ENCODE measurements around the gene TMBIM4. TPM values are rescaled to one million over a fixed set of nuclear protein-coding genes. Genes with fewer than 3 reads are reported as not detected.
"Not testable (repeated sequence)": the region's sequence is repeated elsewhere in the genome, so short reads cannot be mapped to it uniquely, and the experiment has no call there.

TMBIM4 gene, protein sequence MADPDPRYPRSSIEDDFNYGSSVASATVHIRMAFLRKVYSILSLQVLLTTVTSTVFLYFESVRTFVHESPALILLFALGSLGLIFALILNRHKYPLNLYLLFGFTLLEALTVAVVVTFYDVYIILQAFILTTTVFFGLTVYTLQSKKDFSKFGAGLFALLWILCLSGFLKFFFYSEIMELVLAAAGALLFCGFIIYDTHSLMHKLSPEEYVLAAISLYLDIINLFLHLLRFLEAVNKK
- total RNA-seq (2021; ENCODE audit: unreplicated experiment) (115 TPM), Bru-seq, nascent RNA (percentile 90 among the genes with signal in this experiment), BruChase-seq, experiment 1, labeled RNA remaining after a 2-hour chase (percentile 89 among the genes with signal in this experiment), BruChase-seq, experiment 2, labeled RNA remaining after a 6-hour chase (percentile 92 among the genes with signal in this experiment)
- 170 TPM for polyA plus RNA-seq (2012; ENCODE audit: insufficient read length)
- long read RNA-seq, transcript TMBIM4-202 (7 exons, 2,952 nt), result major isoform, 144 of 155 reads
- long read RNA-seq, partial matches to known transcripts, result 0 of 155 reads
- long read RNA-seq, other reads (novel, unspliced or antisense), result 7 of 155 reads

DNA sequence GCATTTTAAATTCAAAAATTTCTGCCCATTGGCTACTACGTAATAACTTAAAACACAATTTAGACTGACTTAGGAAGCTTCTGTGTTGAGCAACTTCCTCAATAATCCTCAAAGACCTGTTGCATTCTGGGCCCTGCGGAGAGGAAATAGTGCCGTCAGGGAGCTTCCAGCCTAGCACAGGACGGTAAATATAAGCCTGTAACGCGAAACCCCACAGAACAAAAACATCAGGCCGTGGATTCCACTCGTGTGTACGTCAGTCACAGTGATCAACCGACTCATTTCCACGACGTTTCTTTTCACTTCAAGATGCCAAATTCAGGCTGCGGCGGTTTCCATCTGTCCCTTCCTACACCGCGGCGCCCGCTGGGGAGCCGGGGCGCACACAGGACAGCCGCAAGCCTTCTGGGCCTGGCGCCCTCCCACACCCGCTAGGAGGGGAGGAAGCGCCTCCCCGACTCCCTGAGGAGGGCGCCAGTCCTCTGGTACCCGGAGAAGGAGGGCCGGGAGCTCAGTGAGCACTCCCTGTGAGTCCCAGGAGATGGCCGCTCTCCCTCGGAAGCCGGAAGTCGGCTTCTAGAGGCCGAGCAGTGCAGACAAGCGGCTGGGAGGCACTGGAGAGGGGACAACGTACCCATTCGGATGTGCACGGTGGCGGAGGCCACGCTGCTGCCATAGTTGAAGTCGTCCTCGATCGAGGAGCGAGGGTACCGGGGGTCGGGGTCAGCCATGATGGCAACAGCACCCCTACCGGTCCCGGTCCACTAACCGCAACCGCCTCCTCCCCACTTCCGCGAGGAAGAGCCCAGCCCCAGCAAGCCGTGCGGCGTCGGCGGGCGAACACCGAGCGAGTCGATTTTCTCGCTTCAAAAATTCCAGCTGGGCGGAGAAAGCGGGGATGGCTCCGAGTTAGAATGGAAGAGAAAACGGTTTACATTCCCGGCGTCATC is at the start of gene TMBIM4:
Gene TMBIM4, minus strand, starts transcription at position 776 of the 950 bp plus-strand sequence. Its CDS starts 45 bp downstream, at position 731.
- intact Hi-C loops (cut with micrococcal nuclease; ENCODE audit: unreplicated experiment) (no loop called here), in situ Hi-C loops (cut with HindIII; ENCODE audit: low pct_unique_long_range_greater_than_20kb, low sequenced_read_pairs) (no loop called here)
- DNase-seq (ENCODE audit: low read depth, low spot score) (peak; percentile 70), ATAC-seq (peak; percentile 98)
- H3K27ac ChIP-seq (ENCODE audit: low read length), result peak within 1 kb of the TSS; percentile 97
- H3K36me3 ChIP-seq (ENCODE audit: control insufficient read depth, insufficient read depth, low read length), result peaks cover 6% of the 10 kb centered on the region; the same call in 1 of the 2 replicates
- H3K4me3 ChIP-seq (ENCODE audit: low read depth in 2 of 2, low read length in 2 of 2), result peak within 1 kb of the TSS; percentile 64 to 86
- BruUV-seq (replicated peaks), result TSS peak; percentile 94
- no peaks in the 10 kb centered on the region for H3K4me1 ChIP-seq (ENCODE audit: control insufficient read depth, insufficient read depth, low read length)
- peaks cover 7% of the 10 kb centered on the region; the same call in 1 of the 2 replicates for H3K9me3 ChIP-seq (ENCODE audit: control insufficient read depth, insufficient read depth, low read depth, low read length)
- ChIA-PET CTCF (interaction anchor here (0.6 to 1.4 kb wide), 3 partner anchors 24 to 1018 kb away, joined by 3 to 6 read pairs (median 3); no protein-coding TSS in a partner anchor), POLR2A (interaction anchor here (0.5 to 1.3 kb wide), 6 partner anchors 21 to 1527 kb away, joined by 3 to 7 read pairs (median 3); partner anchors contain the start of gene LLPH)
- no peaks in the 10 kb centered on the region for H3K27me3 ChIP-seq (ENCODE audit: control insufficient read depth, insufficient read depth, low read length)
- TF ChIP-seq REST (IDR thresholded peaks at IDR 0.05; ENCODE audit: insufficient read depth in 1 of 2, low read depth in 2 of 2, low read length in 1 of 2) (0 out of 4 replicates have a peak, but pooled peaks of 1 of the 2 experiments have one; percentile 4), SIN3A (IDR thresholded peaks at IDR 0.05; ENCODE audit: borderline replicate concordance, insufficient read depth, low read depth, low read length) (no peak), CTCF (IDR thresholded peaks at IDR 0.05) (peak; percentile 77), POLR2AphosphoS5 (IDR thresholded peaks at IDR 0.05; ENCODE audit: low read depth, low read length) (peak; percentile 82), TCF7L2 (IDR thresholded peaks at IDR 0.05; ENCODE audit: low read depth, low read length) (peak; percentile 49; the same call in 1 of the 2 replicates)

DNA sequence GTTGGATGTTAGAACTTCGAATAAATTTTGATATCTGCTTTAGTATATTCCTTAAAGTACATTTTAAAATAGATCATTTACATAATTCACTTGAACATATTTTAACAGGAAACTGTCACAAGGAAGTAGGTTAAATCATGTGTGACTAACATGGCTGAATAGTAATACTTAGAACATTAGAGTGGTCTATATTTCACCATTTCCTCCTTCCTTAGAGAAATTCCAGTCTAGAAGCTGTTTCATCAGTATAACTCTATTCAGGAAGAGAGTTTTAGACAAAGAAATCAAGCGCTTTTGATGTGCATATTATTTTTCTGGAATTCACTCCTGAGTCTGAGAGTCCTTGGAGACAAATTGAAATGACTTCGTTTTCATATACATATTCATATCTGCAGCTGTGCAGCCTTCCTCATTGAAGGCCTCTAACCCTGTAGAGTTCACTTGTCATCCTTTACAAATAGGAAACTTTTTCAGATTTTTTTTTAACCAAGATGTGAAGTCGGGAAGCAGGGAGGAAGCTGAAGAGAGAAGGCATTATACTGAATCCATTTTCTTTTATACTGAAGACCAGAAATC is 47.6 kb upstream of the TMBIM4 start:
- BruUV-seq (replicated peaks), result no TSS peak
- TF ChIP-seq TCF7L2 (IDR thresholded peaks at IDR 0.05; ENCODE audit: low read depth, low read length), result no peak
- CTCF ChIA-PET, result no interaction called here

DNA sequence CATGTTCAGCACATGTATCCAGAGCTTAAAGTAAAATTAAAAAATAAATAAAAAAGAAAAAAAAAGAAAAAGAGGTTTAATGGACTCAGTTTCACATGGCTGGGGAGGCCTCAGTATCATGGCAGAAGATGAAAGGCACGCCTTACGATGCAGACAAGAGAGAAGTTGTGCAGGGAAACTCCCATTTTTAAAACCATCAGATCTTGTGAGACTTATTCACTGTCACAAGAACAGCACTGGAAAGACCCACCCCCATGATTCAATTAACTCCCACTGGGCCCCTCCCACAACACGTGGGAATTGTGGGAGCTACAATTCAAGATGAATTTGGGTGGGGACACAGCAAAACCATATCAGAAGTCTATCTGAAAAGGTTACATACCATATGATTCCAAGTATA is 43.2 kb upstream of the TMBIM4 start:
- H3K4me3 ChIP-seq (ENCODE audit: low read depth in 2 of 2, low read length in 2 of 2); in situ Hi-C loops (cut with HindIII; ENCODE audit: low pct_unique_long_range_greater_than_20kb, low sequenced_read_pairs); H3K27ac ChIP-seq (ENCODE audit: low read length); ATAC-seq; H3K36me3 ChIP-seq (ENCODE audit: control insufficient read depth, insufficient read depth, low read length); DNase-seq (ENCODE audit: low read depth, low spot score); intact Hi-C loops (cut with micrococcal nuclease; ENCODE audit: unreplicated experiment); H3K27me3 ChIP-seq (ENCODE audit: control insufficient read depth, insufficient read depth, low read length); CTCF ChIA-PET; H3K9me3 ChIP-seq (ENCODE audit: control insufficient read depth, insufficient read depth, low read depth, low read length); H3K4me1 ChIP-seq (ENCODE audit: control insufficient read depth, insufficient read depth, low read length); BruUV-seq (replicated peaks): not testable (repeated sequence)
- POLR2A ChIA-PET, result interaction anchor here (0.6 kb wide), 1 partner anchor 23 kb away, joined by 3 read pairs; no protein-coding TSS in a partner anchor

More for the DNA sequence above, 47.6 kb upstream of the TMBIM4 start:
- no peaks in the 10 kb centered on the region for H3K27me3 ChIP-seq (ENCODE audit: control insufficient read depth, insufficient read depth, low read length)
- POLR2A ChIA-PET, result no interaction called here
- no peak overlapping the region for H3K4me3 ChIP-seq (ENCODE audit: low read depth in 2 of 2, low read length in 2 of 2)
- in situ Hi-C loops (cut with HindIII; ENCODE audit: low pct_unique_long_range_greater_than_20kb, low sequenced_read_pairs) (no loop called here), intact Hi-C loops (cut with micrococcal nuclease; ENCODE audit: unreplicated experiment) (no loop called here)
- no peaks in the 10 kb centered on the region for H3K36me3 ChIP-seq (ENCODE audit: control insufficient read depth, insufficient read depth, low read length)
- H3K4me1 ChIP-seq (ENCODE audit: control insufficient read depth, insufficient read depth, low read length), result no peaks in the 10 kb centered on the region
- no peak for DNase-seq (ENCODE audit: low read depth, low spot score)
- H3K27ac ChIP-seq (ENCODE audit: low read length), result no peak overlapping the region
- H3K9me3 ChIP-seq (ENCODE audit: control insufficient read depth, insufficient read depth, low read depth, low read length), result no peaks in the 10 kb centered on the region; the same call in 1 of the 2 replicates
- no peak for ATAC-seq

- H3K36me3 ChIP-seq (ENCODE audit: control insufficient read depth, insufficient read depth, low read length); CTCF ChIA-PET; BruUV-seq (replicated peaks); H3K4me3 ChIP-seq (ENCODE audit: low read depth in 2 of 2, low read length in 2 of 2); H3K9me3 ChIP-seq (ENCODE audit: control insufficient read depth, insufficient read depth, low read depth, low read length); H3K27me3 ChIP-seq (ENCODE audit: control insufficient read depth, insufficient read depth, low read length); H3K4me1 ChIP-seq (ENCODE audit: control insufficient read depth, insufficient read depth, low read length); ATAC-seq; in situ Hi-C loops (cut with HindIII; ENCODE audit: low pct_unique_long_range_greater_than_20kb, low sequenced_read_pairs); DNase-seq (ENCODE audit: low read depth, low spot score); intact Hi-C loops (cut with micrococcal nuclease; ENCODE audit: unreplicated experiment); H3K27ac ChIP-seq (ENCODE audit: low read length): not testable (repeated sequence)
- POLR2A ChIA-PET, result interaction anchor here (0.6 kb wide), 1 partner anchor 91 kb away, joined by 19 read pairs; the partner anchor contains the start of gene HELB
Measured at GRCh38 chr12:66211573-66211972, 41.8 kb upstream of the TMBIM4 start.
